OCI-LY3 (cell line): ENCODE measurements around the gene C1QTNF1.

Source experiments
- H2AFZ ChIP-seq: fragments of 200-600, 300-600 bp; shearing (Covaris generic); 2 replicates; pipeline ENCODE4 v1.6.0; 2014; ENCODE audit warnings: antibody characterized with exemption, low read depth, low read length
- H3K27ac ChIP-seq: fragments of 200-600, 300-600 bp; sonication (generic); 2 replicates; pipeline ENCODE4 v1.5.1; 2014; ENCODE audit warnings: mild to moderate bottlenecking, low read length, moderate library complexity, mixed read lengths
- H3K27me3 ChIP-seq: fragments of 200-600, 300-600 bp; sonication (generic); 2 replicates; pipeline ENCODE4 v1.6.1; 2014; ENCODE audit warnings: low read depth, low read length, mixed read lengths
- H3K36me3 ChIP-seq: fragments of 200-600, 300-600 bp; sonication (generic); replicated peaks from 2 replicates; pipeline ENCODE3; 2014; ENCODE audit warnings: low read depth, low read length, mixed read lengths
- H3K4me1 ChIP-seq: fragments of 300-600, 200-600 bp; sonication (generic); 2 replicates; pipeline ENCODE4 v1.6.1; 2014; ENCODE audit warnings: low read length, mixed read lengths
- H3K4me2 ChIP-seq: fragments of 200-600, 300-600 bp; sonication (generic); 2 replicates; pipeline ENCODE4 v1.6.1; 2014; ENCODE audit warnings: low read length, mixed read lengths
- H3K4me3 ChIP-seq: fragments of 300-600, 200-600 bp; sonication (generic); 2 replicates; pipeline ENCODE4 v1.5.1; 2014; ENCODE audit warnings: antibody characterized with exemption, mild to moderate bottlenecking, low read length, moderate library complexity
- H3K79me2 ChIP-seq: fragments of 300-600, 200-600 bp; shearing (Covaris generic); 2 replicates; pipeline ENCODE4 v1.6.1; 2014; ENCODE audit warnings: mild to moderate bottlenecking, low read length, mixed read lengths
- H3K9ac ChIP-seq: fragments of 300-600, 200-600 bp; shearing (Covaris generic); 2 replicates; pipeline ENCODE4 v1.6.0; 2014; ENCODE audit warnings: mild to moderate bottlenecking, low read length, moderate library complexity
- H3K9me3 ChIP-seq: fragments of 200-600, 300-600 bp; shearing (Covaris generic); 2 replicates; pipeline ENCODE4 v1.6.1; 2014; ENCODE audit warnings: low read length, mixed read lengths; ENCODE audit not compliant: insufficient read depth
- H4K20me1 ChIP-seq: fragments of 200-600, 300-600 bp; sonication (generic); 2 replicates; pipeline ENCODE4 v1.6.1; 2016; ENCODE audit warnings: low read length, mixed read lengths; ENCODE audit not compliant: insufficient read depth
- CTCF ChIP-seq: fragments of 200-600, 300-600 bp; sonication (generic); IDR thresholded peaks from 2 replicates; pipeline ENCODE4 v1.5.1; 2014; ENCODE audit warnings: antibody characterized with exemption, low read length, low read depth
- EZH2phosphoT487 ChIP-seq: fragments of 200-600 bp; shearing (Covaris generic); IDR thresholded peaks from 2 replicates; pipeline ENCODE4 v1.6.1; 2018; ENCODE audit warnings: antibody characterized with exemption, mixed run types, low read depth

C1QTNF1 gene

GRCh38 chr17:79089720-79090442 lies 65.9 kb downstream of the C1QTNF1 start:
- no peak overlapping the region for H3K27ac ChIP-seq
- no peaks in the 10 kb centered on the region for H3K79me2 ChIP-seq
- H4K20me1 ChIP-seq: no peaks in the 10 kb centered on the region
- H3K36me3 ChIP-seq: no peaks in the 10 kb centered on the region
- TF ChIP-seq EZH2phosphoT487: no peak
- no peak for TF ChIP-seq CTCF
- H3K4me1 ChIP-seq: no peaks in the 10 kb centered on the region
- no peak overlapping the region for H2AFZ ChIP-seq
- no peak overlapping the region for H3K9ac ChIP-seq
- H3K9me3 ChIP-seq: no peaks in the 10 kb centered on the region
- H3K27me3 ChIP-seq: no peaks in the 10 kb centered on the region
- H3K4me2 ChIP-seq: no peak overlapping the region
- no peak overlapping the region for H3K4me3 ChIP-seq

GRCh38 chr17:79090443-79091225 lies 66.7 kb downstream of the C1QTNF1 start:
- H3K4me3 ChIP-seq: no peak overlapping the region
- no peak overlapping the region for H3K27ac ChIP-seq
- H3K9ac ChIP-seq: no peak overlapping the region
- H3K4me2 ChIP-seq: no peak overlapping the region
- H4K20me1 ChIP-seq: no peaks in the 10 kb centered on the region
- no peaks in the 10 kb centered on the region for H3K36me3 ChIP-seq
- no peak overlapping the region for H2AFZ ChIP-seq
- H3K4me1 ChIP-seq: no peaks in the 10 kb centered on the region
- H3K79me2 ChIP-seq: no peaks in the 10 kb centered on the region
- TF ChIP-seq CTCF: peak; percentile 25; the same call in 1 of the 2 replicates
- no peak for TF ChIP-seq EZH2phosphoT487
- H3K27me3 ChIP-seq: no peaks in the 10 kb centered on the region
- no peaks in the 10 kb centered on the region for H3K9me3 ChIP-seq

- H3K27ac ChIP-seq: no peak overlapping the region
- H3K79me2 ChIP-seq: no peaks in the 10 kb centered on the region
- no peak overlapping the region for H3K9ac ChIP-seq
- H4K20me1 ChIP-seq: no peaks in the 10 kb centered on the region
- no peaks in the 10 kb centered on the region for H3K9me3 ChIP-seq
- TF ChIP-seq CTCF (no peak), EZH2phosphoT487 (no peak)
- no peak overlapping the region for H2AFZ ChIP-seq
- H3K4me2 ChIP-seq: no peak overlapping the region
- H3K27me3 ChIP-seq: no peaks in the 10 kb centered on the region
- H3K4me1 ChIP-seq: no peaks in the 10 kb centered on the region
- H3K4me3 ChIP-seq: no peak overlapping the region
- H3K36me3 ChIP-seq: no peaks in the 10 kb centered on the region
These were observed 67.3 kb downstream of the C1QTNF1 start for GRCh38 chr17:79091226-79091670.

GRCh38 chr17:79092567-79092966 lies 68.6 kb downstream of the C1QTNF1 start:
- H3K4me3 ChIP-seq: no peak overlapping the region
- H3K27ac ChIP-seq: no peak overlapping the region
- H3K79me2 ChIP-seq: no peaks in the 10 kb centered on the region
- H3K9ac ChIP-seq: no peak overlapping the region
- no peaks in the 10 kb centered on the region for H3K27me3 ChIP-seq
- no peaks in the 10 kb centered on the region for H3K9me3 ChIP-seq
- H3K4me2 ChIP-seq: no peak overlapping the region
- TF ChIP-seq CTCF: no peak
- TF ChIP-seq EZH2phosphoT487: no peak
- H3K36me3 ChIP-seq: no peaks in the 10 kb centered on the region
- no peaks in the 10 kb centered on the region for H4K20me1 ChIP-seq
- H3K4me1 ChIP-seq: no peaks in the 10 kb centered on the region
- no peak overlapping the region for H2AFZ ChIP-seq
